GM12801 (cell line): ENCODE data around the gene ACTN2.

Experiments
- CTCF ChIP-seq: IDR thresholded peaks from one replicate; pipeline ENCODE4 v1.5.1; 2011; ENCODE audit warnings: control low read depth; ENCODE audit not compliant: insufficient read length; ENCODE audit errors: extremely low read depth

Gene ACTN2

GRCh38 chr1:236744533-236744932 is 58.2 kb downstream of the ACTN2 start:
- no peak for TF ChIP-seq CTCF

GRCh38 chr1:236746785-236747184 is 60.5 kb downstream of the ACTN2 start:
- no peak for TF ChIP-seq CTCF

- no peak for TF ChIP-seq CTCF
Observed at GRCh38 chr1:236747311-236747985, 61.1 kb downstream of the ACTN2 start.

- no peak for TF ChIP-seq CTCF
Observed at GRCh38 chr1:236748268-236748870, 62.1 kb downstream of the ACTN2 start.

GRCh38 chr1:236750928-236751327 is 64.6 kb downstream of the ACTN2 start:
- TF ChIP-seq CTCF, result no peak

GRCh38 chr1:236751385-236751784 is 65.1 kb downstream of the ACTN2 start:
- no peak for TF ChIP-seq CTCF

GRCh38 chr1:236751935-236752334 is 65.6 kb downstream of the ACTN2 start:
- TF ChIP-seq CTCF, result no peak
